Kidney epithelial cell (primary cell): Measurements from ENCODE around the gene F13A1. TPM values are rescaled to one million over a fixed set of nuclear protein-coding genes. Genes with fewer than 3 reads are reported as not detected.

Experiments
- DNase-seq: peaks from one replicate; pipeline ENCODE4 v3.0.0-alpha.2; 2010; ENCODE audit warnings: low read depth
- H3K27me3 ChIP-seq: 2 replicates; pipeline ENCODE4 v1.6.0; 2011; ENCODE audit warnings: low read length; ENCODE audit not compliant: control insufficient read depth, insufficient read depth
- H3K36me3 ChIP-seq: 2 replicates; pipeline ENCODE4 v1.5.1; 2011; ENCODE audit warnings: low read length; ENCODE audit not compliant: control insufficient read depth, insufficient read depth
- H3K4me3 ChIP-seq: 2 replicates; pipeline ENCODE4 v1.5.1; 2011; ENCODE audit warnings: low read depth, mild to moderate bottlenecking, control low read depth, low read length
- total RNA-seq: library from RNA; depleted of rRNA; stranded (reverse); fragments of >200 nt; gene quantifications from 2 replicates; pipeline ENCODE4 v1.2.3, GENCODE V29; 2015
- TF ChIP-seq, protein P1 (sequence below): IDR thresholded peaks from 2 replicates; pipeline ENCODE4 v1.5.1; 2011; ENCODE audit warnings: mild to moderate bottlenecking, moderate library complexity, low read length, control low read depth, inconsistent platforms; ENCODE audit not compliant: insufficient read depth, poor library complexity, severe bottlenecking

The F13A1 gene
- total RNA-seq, 1 donor from 2014 or later: 2.1 TPM

DNA sequence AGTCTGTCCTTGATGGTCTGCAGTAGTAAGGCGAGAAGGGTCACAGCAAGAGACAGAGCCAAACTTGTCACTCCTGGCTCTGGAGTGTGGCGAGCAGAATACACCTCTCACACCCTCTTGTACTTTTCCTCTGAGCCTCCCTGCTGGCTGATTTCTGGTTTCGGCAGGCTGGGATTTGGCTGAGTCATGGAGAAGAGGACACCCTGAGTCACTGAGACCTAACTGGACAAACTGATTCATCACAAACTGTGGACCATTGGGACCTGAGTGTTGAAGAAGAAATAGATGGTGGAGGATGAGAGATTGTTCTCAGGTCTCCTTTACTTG, 101.7 kb downstream of the F13A1 start:
- Histone ChIP-seq H3K36me3 (no peaks in the 10 kb centered on the region), H3K4me3 (no peak overlapping the region), H3K27me3 (no peaks in the 10 kb centered on the region)
- TF ChIP-seq, protein P1, sequence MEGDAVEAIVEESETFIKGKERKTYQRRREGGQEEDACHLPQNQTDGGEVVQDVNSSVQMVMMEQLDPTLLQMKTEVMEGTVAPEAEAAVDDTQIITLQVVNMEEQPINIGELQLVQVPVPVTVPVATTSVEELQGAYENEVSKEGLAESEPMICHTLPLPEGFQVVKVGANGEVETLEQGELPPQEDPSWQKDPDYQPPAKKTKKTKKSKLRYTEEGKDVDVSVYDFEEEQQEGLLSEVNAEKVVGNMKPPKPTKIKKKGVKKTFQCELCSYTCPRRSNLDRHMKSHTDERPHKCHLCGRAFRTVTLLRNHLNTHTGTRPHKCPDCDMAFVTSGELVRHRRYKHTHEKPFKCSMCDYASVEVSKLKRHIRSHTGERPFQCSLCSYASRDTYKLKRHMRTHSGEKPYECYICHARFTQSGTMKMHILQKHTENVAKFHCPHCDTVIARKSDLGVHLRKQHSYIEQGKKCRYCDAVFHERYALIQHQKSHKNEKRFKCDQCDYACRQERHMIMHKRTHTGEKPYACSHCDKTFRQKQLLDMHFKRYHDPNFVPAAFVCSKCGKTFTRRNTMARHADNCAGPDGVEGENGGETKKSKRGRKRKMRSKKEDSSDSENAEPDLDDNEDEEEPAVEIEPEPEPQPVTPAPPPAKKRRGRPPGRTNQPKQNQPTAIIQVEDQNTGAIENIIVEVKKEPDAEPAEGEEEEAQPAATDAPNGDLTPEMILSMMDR: no peak
- DNase-seq: peak; percentile 4

DNA sequence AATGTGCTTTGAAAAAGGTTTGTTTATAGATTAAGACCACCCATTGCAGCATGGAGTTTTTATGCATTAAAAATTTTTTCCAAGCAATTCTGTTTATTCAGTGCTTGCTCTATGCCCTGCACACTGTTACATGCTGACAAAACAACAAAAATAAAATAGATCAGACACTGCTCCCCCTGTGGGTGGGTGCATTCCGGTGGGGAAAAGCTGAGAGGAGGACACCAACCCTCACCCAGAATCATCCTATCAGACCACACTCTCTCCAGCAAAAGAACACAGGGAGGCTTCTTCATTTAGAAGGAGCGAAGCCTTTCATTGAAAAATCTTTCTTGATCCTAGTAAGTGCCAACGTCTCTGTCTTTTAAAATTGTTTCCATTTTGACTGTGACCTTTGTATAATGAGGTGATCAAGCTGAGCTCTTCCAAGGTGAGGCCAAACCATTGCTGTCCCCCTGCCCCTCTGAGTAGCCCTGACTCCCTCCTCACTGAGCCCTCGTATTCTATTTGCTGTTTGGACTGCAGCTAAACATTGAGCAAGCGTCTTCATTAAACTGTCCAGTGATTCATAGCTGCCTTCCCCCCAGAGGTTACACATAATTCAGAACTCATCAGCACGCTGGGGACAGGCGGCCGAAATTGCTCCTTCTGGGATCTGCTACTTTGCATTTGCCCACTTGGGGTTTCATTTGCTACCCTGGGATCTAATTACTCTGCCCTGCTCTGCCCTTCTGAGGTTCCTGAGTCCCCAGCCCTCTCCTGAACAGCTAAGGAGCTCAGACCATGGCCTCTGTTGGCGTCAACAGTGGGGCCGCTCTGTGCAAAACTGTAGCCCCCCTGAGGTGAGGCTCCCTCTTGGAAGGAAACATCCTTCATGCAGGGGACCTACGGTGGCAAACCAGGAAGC, 102.4 kb downstream of the F13A1 start:
- H3K4me3 ChIP-seq: no peak overlapping the region
- no peaks in the 10 kb centered on the region for H3K36me3 ChIP-seq
- H3K27me3 ChIP-seq: no peaks in the 10 kb centered on the region
- TF ChIP-seq, protein P1: peak; percentile 1
- no peak for DNase-seq

DNA sequence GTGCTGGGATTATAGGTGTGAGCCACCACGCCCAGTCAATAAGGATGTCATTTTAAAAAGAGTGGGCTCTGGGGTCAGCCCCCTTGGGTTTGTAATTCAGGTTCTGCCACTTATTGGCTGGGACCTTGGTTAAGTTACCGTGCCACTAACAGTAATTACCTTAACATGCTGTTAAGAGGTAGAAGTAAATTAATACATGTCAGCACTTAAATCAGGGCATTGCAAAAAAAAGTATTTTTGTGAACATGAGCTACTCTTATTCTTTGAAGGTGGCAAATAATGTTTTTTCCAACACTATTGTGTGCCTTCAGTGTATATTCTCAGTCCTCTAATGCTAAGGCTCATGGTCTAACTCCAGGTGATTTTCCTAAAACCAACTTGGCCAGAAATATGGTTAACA, 109.5 kb downstream of the F13A1 start:
- H3K27me3 ChIP-seq: no peaks in the 10 kb centered on the region
- DNase-seq: no peak
- TF ChIP-seq, protein P1: no peak
- H3K4me3 ChIP-seq: no peak overlapping the region
- H3K36me3 ChIP-seq: no peaks in the 10 kb centered on the region

DNA sequence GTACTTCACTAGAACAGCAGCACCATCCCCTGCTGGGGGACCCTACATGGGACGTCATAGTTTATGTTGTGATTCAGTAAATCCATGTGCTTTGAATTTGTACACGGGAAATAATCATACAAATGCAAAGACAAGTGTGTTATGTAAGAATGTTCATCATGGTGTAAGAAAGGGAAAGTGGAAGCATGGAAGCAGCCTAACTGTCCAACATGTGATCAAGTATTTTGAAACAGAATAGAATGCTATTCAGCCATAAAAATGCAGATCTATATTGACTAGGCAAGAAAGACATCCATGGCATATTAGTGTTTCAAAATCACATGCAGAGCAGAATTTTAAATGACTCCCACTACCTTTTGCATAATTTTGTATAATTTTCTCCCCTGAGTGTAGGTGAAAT, 117.6 kb downstream of the F13A1 start:
- TF ChIP-seq, protein P1: no peak
- Histone ChIP-seq H3K4me3 (no peak overlapping the region), H3K27me3 (no peaks in the 10 kb centered on the region), H3K36me3 (no peaks in the 10 kb centered on the region)
- no peak for DNase-seq

DNA sequence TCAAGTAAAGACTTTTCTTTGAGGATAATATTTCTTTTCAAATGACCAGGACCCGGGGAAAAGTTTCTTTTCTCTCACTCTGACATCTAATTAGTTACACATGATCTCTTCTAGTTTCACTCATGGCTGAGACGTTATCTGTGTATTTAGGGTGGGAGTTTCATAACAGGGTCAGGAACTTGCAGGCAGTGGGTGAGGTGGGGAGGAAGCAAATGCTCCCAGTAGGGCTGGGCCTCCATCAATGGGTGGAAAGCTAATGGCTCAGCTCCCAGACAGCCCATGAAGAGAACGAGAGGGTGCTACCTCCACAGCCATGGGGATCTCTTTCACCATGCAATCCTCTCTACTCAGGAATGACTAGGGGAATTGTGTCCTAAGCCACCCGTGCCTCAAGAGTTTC, 119.3 kb downstream of the F13A1 start:
- TF ChIP-seq, protein P1: no peak
- no peak for DNase-seq
- Histone ChIP-seq H3K36me3 (no peaks in the 10 kb centered on the region), H3K27me3 (no peaks in the 10 kb centered on the region), H3K4me3 (no peak overlapping the region)

DNA sequence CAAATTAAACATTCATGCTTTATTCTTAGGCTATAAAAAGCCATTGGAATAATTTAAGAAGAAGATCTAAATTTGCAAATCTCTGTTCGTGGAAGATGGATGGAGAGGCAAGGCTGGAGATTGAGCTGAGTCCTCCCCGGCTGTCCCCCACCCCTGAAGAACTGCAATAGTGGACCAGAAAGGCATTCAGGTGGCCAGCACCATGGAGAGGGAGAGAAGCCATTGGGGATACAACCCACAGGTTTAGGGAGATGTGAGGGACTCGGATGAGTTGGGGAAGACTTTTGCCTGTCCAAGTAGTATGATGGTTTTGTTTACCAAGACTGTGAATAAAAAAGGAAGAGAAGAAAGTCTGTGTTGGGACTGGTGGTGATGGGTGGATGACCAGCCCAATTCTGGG, 120.8 kb downstream of the F13A1 start:
- H3K4me3 ChIP-seq: no peak overlapping the region
- TF ChIP-seq, protein P1: no peak
- H3K36me3 ChIP-seq: no peaks in the 10 kb centered on the region
- H3K27me3 ChIP-seq: no peaks in the 10 kb centered on the region
- no peak for DNase-seq
